PFSK-1 (cell line): ENCODE results near the gene BLOC1S1.

ENCODE experiments used
- POLR2AphosphoS5 ChIP-seq: IDR thresholded peaks from 2 replicates; pipeline ENCODE4 v1.6.1; 2012; ENCODE audit warnings: low read depth, mild to moderate bottlenecking, control low read depth, low read length, moderate library complexity
- SIN3A ChIP-seq: IDR thresholded peaks from 2 replicates; pipeline ENCODE4 v1.6.1; 2012; ENCODE audit warnings: mild to moderate bottlenecking, low read length, moderate library complexity, borderline replicate concordance; ENCODE audit not compliant: insufficient read depth
- TAF1 ChIP-seq: IDR thresholded peaks from 2 replicates; pipeline ENCODE4 v1.6.1; 2012; ENCODE audit warnings: low read length, control low read depth, borderline replicate concordance; ENCODE audit not compliant: insufficient read depth

DNA sequence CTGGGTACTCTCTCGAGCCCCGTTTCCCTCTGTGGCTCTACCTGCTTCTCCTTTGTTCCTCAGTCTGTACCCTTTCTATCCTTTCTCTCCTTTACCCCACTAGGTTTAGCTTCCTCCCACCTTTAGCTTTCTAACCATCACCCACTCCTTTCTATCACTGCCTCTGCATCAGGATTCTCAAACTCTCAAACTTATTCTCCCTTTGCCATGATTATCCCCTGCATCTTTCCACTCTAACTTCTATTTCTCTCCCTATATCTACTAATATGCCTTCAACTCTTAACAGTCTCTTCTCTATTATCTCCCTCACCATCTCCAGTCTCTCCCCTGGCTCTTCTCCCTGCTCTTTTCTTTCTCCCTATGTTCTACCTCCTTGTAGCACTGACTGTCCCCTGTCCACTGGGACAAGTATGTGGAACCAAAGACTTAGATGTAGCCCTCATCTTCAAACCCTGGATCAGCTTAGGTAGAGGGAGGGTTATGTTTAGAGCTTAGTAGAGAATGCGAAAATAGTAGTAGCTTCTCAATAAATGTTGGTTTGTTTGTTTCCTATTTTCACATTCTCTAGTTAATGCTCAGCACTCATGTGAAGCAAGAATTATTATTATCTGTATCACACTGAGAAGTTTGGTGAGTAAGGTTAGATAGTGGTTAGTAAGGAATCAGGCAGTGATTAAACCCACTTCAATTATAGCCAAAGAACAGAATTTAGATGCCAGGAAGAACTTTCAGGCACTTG lies 30.5 kb downstream of the BLOC1S1 start:
- no peak for TF ChIP-seq SIN3A
- TF ChIP-seq TAF1 = no peak
- no peak for TF ChIP-seq POLR2AphosphoS5
